ENCODE measurements around the gene TTLL8.

Gene TTLL8

GRCh38 chr22:49975543-49976389 lies 82.3 kb downstream of the TTLL8 start:
- no peak overlapping the region for H3K4me3 ChIP-seq
- peak overlapping the region in 15 of 21 experiments; percentile 3 to 80 (median 54) for H3K27ac ChIP-seq

- Histone ChIP-seq H3K4me3 (no peak overlapping the region), H3K27ac (no peak overlapping the region)
Observed at GRCh38 chr22:49973018-49973961, 84.8 kb downstream of the TTLL8 start.

- Histone ChIP-seq H3K27ac (peak overlapping the region in 14 of 21 experiments; percentile 1 to 93 (median 82)), H3K4me3 (peak overlapping the region in 4 of 7 experiments; percentile 38 to 49 (median 44))
Observed at GRCh38 chr22:49972163-49973017, 85.7 kb downstream of the TTLL8 start.

GRCh38 chr22:49971232-49972162 lies 86.6 kb downstream of the TTLL8 start:
- Histone ChIP-seq H3K4me3 (peak overlapping the region; percentile 34 to 49 (median 42)), H3K27ac (peak overlapping the region; percentile 48 to 93 (median 85))

GRCh38 chr22:49970528-49971231 lies 87.4 kb downstream of the TTLL8 start:
- Histone ChIP-seq H3K27ac (peak overlapping the region; percentile 48 to 97 (median 85)), H3K4me3 (peak overlapping the region; percentile 34 to 49 (median 42))

- H3K27ac ChIP-seq = peak overlapping the region in 18 of 21 experiments; percentile 7 to 97 (median 76)
- H3K4me3 ChIP-seq = no peak overlapping the region
Observed at GRCh38 chr22:49969751-49970527, 88.2 kb downstream of the TTLL8 start.

- Histone ChIP-seq H3K4me3 (no peak overlapping the region), H3K27ac (peak overlapping the region in 14 of 21 experiments; percentile 7 to 98 (median 84))
Observed at GRCh38 chr22:49968831-49969661, 89.1 kb downstream of the TTLL8 start.

All from skin epidermis (tissue), 12 donors.